ENCODE results near the gene MAP7D2. TPM values are rescaled to one million over a fixed set of nuclear protein-coding genes. Genes with fewer than 3 reads are reported as not detected.
A peak's percentile ranks its signal among the peaks of the same experiment; 100 is the strongest.

MAP7D2 gene
- total and polyA plus RNA-seq, 2 of the 4 experiments (the other 2 are of a cell fraction): 0.18 to 0.19 TPM

- TF ChIP-seq MAFK (IDR thresholded peaks at IDR 0.05; ENCODE audit: low read depth, low read length): no peak
- no peak for TF ChIP-seq RCOR1 (IDR thresholded peaks at IDR 0.05; ENCODE audit: insufficient replicate concordance, low read length)
Observed at GRCh38 chrX:19990556-19991349, 126.0 kb downstream of the MAP7D2 start, which contains the start of gene BCLAF3 (continued).

- dilution Hi-C loops (cut with HindIII; ENCODE audit: low sequenced_read_pairs, unreplicated experiment) (no loop called here), intact Hi-C loops (cut with micrococcal nuclease) (loop anchor here (5.0 to 10.0 kb wide), 3 partner anchors 127 to 618 kb away; partner anchors contain the start of gene MAP7D2), in situ Hi-C loops (cut with MboI; ENCODE audit: low sequenced_read_pairs) (loop anchor here (25.0 kb wide), 1 partner anchor 628 kb away; no protein-coding TSS in a partner anchor)
- Histone ChIP-seq H3K27me3 (ENCODE audit: control insufficient read depth, insufficient read depth, low read length) (no peaks in the 10 kb centered on the region; the same call in 1 of the 2 replicates), H3K9ac (ENCODE audit: low read depth, low read length) (peak overlapping the region; percentile 66), H3K9me1 (ENCODE audit: insufficient read depth, low read length) (0 out of 2 replicates have a peak, but pooled peaks cover 3% of the 10 kb centered on the region), H2BK120ac (ENCODE audit: low read depth, low read length) (no peak overlapping the region), H2AFZ (replicated peaks; ENCODE audit: low read length, poor library complexity) (peak overlapping the region; percentile 91), H3K9me3 (ENCODE audit: control insufficient read depth, insufficient read depth, low read length) (no peaks in the 10 kb centered on the region), H4K20me1 (ENCODE audit: insufficient read depth, low read length) (no peaks in the 10 kb centered on the region), H3K56ac (ENCODE audit: extremely low read depth, insufficient read depth, low read length) (no peak overlapping the region), H3K36me3 (ENCODE audit: control insufficient read depth, insufficient read depth, low read length) (no peaks in the 10 kb centered on the region), H3K18ac (ENCODE audit: low read depth, low read length) (no peak overlapping the region), H3K4me2 (ENCODE audit: low read depth, low read length) (peak overlapping the region; percentile 95), H2AK9ac (replicated peaks; ENCODE audit: low read depth, low read length, poor library complexity) (peak overlapping the region; percentile 33), H4K91ac (ENCODE audit: insufficient read depth, low read depth, low read length) (no peak overlapping the region), H2BK15ac (ENCODE audit: low read depth, low read length) (no peak overlapping the region), H3K27ac (ENCODE audit: insufficient read depth, low read length) (peak overlapping the region; percentile 40; the same call in 1 of the 2 replicates), H3K4me3 (ENCODE audit: insufficient read depth, low read depth, low read length) (peak overlapping the region; percentile 83), H2BK20ac (ENCODE audit: low read depth, low read length) (no peak overlapping the region), H2BK5ac (ENCODE audit: low read depth, low read length, poor library complexity, severe bottlenecking) (no peak overlapping the region), H3K4ac (ENCODE audit: low read depth, low read length) (no peak overlapping the region), H3K14ac (replicated peaks; ENCODE audit: low read depth, low read length) (no peak overlapping the region), H2AK5ac (ENCODE audit: low read depth, low read length) (no peak overlapping the region), H3K79me1 (ENCODE audit: low read depth in 1 of 2, low read length in 2 of 2) (peaks cover 4 to 8% of the 10 kb centered on the region in 2 experiments; a peak in 2 of 4 replicates), H3K23ac (ENCODE audit: low read depth, low read length) (no peak overlapping the region), H3K4me1 (ENCODE audit: control insufficient read depth, insufficient read depth, low read length) (no peaks in the 10 kb centered on the region; the same call in 1 of the 2 replicates), H4K5ac (ENCODE audit: low read depth, low read length) (no peak overlapping the region), H4K8ac (ENCODE audit: low read depth in 2 of 2, low read length in 2 of 2) (no peak overlapping the region)
- ChIA-PET CTCF (no interaction called here), POLR2A (ENCODE audit: unreplicated experiment) (no interaction called here)
- DNase-seq (no peak), ATAC-seq (ENCODE audit: low read depth) (no peak; the same call in 1 of the 2 replicates)
- BruUV-seq (replicated peaks): no TSS peak
- TF ChIP-seq RFX5 (IDR thresholded peaks at IDR 0.05; ENCODE audit: low read depth, low read length): no peak
- no peak for TF ChIP-seq MXI1 (IDR thresholded peaks at IDR 0.05; ENCODE audit: borderline replicate concordance, low read depth, low read length)
- TF ChIP-seq CEBPB (IDR thresholded peaks at IDR 0.05; ENCODE audit: low read depth, low read length): no peak
- no peak for TF ChIP-seq POLR2A (IDR thresholded peaks at IDR 0.05; ENCODE audit: low read depth, low read length)
- TF ChIP-seq CTCF (conservative IDR thresholded peaks at IDR 0.05; ENCODE audit: low read depth, low read length): no peak
- TF ChIP-seq FOS (IDR thresholded peaks at IDR 0.05; ENCODE audit: low read depth, low read length): no peak
- no peak for TF ChIP-seq CHD1 (IDR thresholded peaks at IDR 0.05; ENCODE audit: low read depth, low read length)
- 27% methylated on average over 5 of the region's 25 CpGs; no CpG with 5 or more reads in 1 of the 2 experiments for WGBS, 2 experiments (ENCODE audit: extremely low coverage in 2 of 2, insufficient read length in 1 of 2)
Observed at GRCh38 chrX:19990151-19990555, 126.6 kb downstream of the MAP7D2 start.

Data from IMR-90 (cell line).